Duodenal mucosa (tissue), 2 donors: Measurements from ENCODE around the gene SERGEF.

ENCODE experiments used
- H3K27ac ChIP-seq: one replicate; pipeline ENCODE4 v1.7.0; 2013; ENCODE audit warnings: low read depth, low read length
- H3K27me3 ChIP-seq, 2 donors: one replicate each; pipeline ENCODE4 v1.7.0; 2013; ENCODE audit warnings: low read length in 2 of 2, control low read depth in 1 of 2; ENCODE audit not compliant: insufficient read depth in 2 of 2, control insufficient read depth in 1 of 2
- H3K36me3 ChIP-seq, 2 donors: one replicate each; pipeline ENCODE4 v1.7.0; 2013; ENCODE audit warnings: low read length in 2 of 2, control low read depth in 1 of 2; ENCODE audit not compliant: insufficient read depth in 2 of 2, control insufficient read depth in 1 of 2
- H3K4me1 ChIP-seq, 2 donors: one replicate each; pipeline ENCODE4 v1.7.0; 2013; ENCODE audit warnings: low read length in 2 of 2, control low read depth in 1 of 2; ENCODE audit not compliant: insufficient read depth in 2 of 2, control insufficient read depth in 1 of 2
- H3K4me3 ChIP-seq, 2 donors: one replicate each; pipeline ENCODE4 v1.7.0; 2013; ENCODE audit warnings: low read length in 2 of 2, low read depth in 1 of 2
- H3K9ac ChIP-seq, 2 donors: one replicate each; pipeline ENCODE4 v1.7.0; 2013; ENCODE audit warnings: low read length in 2 of 2, low read depth in 1 of 2
- H3K9me3 ChIP-seq, 2 donors: one replicate each; pipeline ENCODE4 v1.7.0; 2013; ENCODE audit warnings: low read length in 2 of 2, control low read depth in 1 of 2; ENCODE audit not compliant: control insufficient read depth in 1 of 2

SERGEF gene

DNA sequence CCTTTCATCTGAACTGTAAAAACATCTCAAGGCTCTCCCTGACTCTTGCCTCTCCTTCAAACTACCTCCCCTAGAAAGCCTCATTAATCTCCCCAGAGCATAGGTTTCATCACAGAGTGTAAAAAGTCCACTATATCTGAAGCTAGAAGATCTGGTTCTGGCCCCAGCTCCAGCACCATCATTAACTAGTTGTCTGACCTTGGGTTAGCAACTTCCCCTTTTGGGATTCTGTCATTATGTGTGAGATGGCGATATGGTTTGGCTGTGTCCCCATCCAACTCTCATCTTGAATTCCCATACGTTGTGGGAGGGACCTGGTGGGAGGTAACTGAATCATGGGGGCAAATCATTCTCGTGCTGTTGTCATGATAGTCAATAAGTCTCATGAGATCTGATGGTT, 181.0 kb downstream of the SERGEF start:
- Histone ChIP-seq H3K4me3 (no peak overlapping the region), H3K27me3 (no peaks in the 10 kb centered on the region), H3K9ac (no peak overlapping the region), H3K36me3 (no peaks in the 10 kb centered on the region), H3K9me3 (no peaks in the 10 kb centered on the region), H3K4me1 (peaks cover 0 to 8% of the 10 kb centered on the region in 2 donors), H3K27ac (no peak overlapping the region)

DNA sequence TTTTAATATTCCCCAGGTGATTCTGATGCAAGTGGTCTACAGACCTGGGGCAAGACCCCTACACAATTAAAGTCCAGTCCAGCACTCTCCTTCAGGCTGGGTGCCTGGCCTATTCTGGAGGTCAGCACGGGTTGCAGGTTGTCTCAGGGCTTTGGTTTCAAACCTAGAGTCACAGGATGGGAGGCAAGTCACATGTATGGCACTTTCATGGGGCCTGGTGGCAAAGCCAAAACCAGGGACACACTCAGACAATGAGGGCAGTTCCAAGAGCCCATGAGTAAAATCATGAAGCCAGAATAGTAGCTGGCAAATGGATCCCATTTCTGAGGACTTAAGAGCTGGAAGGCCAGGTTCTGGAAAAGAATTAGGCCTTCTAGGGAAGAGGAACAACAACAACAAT, 181.6 kb downstream of the SERGEF start:
- Histone ChIP-seq H3K9ac (no peak overlapping the region), H3K9me3 (no peaks in the 10 kb centered on the region), H3K27ac (no peak overlapping the region), H3K27me3 (no peaks in the 10 kb centered on the region), H3K4me1 (peaks cover 0 to 8% of the 10 kb centered on the region in 2 donors), H3K36me3 (no peaks in the 10 kb centered on the region), H3K4me3 (no peak overlapping the region)

DNA sequence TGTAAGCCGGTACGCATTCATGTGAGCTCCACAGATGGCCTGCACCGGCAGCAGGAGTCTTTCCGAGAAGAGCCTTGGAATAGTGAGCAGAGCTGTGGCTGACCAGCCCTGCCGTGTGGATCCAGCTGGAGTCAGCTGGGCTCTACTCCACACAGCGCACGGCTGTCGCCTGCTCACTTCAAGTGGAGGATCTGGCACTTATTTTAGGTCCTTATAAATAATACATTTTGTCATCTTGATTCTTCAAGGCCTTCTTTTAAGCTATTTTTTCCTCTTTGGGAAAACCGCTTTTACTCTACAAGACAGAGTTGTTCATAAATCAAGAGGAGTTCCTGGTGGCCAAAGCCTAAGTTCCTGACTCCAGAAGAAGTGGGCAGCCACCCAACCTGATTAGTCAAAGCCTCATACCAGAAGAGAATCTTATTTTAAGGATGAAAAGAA, 184.5 kb downstream of the SERGEF start:
- Histone ChIP-seq H3K4me3 (no peak overlapping the region), H3K9ac (no peak overlapping the region), H3K27ac (no peak overlapping the region), H3K27me3 (no peaks in the 10 kb centered on the region), H3K4me1 (peaks cover 0 to 8% of the 10 kb centered on the region in 2 donors), H3K36me3 (no peaks in the 10 kb centered on the region), H3K9me3 (no peaks in the 10 kb centered on the region)

DNA sequence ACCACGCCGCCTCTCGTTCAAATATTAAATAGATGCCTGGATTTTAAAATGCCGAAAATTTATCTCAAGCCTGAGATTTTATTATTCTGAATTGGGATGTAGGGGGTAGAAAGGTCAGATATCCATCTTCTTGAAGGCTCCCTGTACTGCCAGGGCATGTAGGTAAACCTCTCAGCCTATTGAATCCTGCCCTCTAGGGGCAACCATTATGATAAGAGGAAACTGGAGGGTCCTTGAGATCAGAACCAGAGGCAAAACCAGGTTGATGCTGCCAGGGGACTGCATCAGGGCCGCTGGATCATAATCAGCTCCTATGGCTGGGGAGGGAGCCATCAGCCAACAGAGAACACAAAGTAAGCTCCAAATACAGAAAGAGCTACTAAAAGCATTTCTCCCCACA, 185.8 kb downstream of the SERGEF start:
- Histone ChIP-seq H3K9me3 (no peaks in the 10 kb centered on the region), H3K4me3 (no peak overlapping the region), H3K4me1 (peaks cover 0 to 8% of the 10 kb centered on the region in 2 donors), H3K27ac (no peak overlapping the region), H3K36me3 (no peaks in the 10 kb centered on the region), H3K9ac (no peak overlapping the region), H3K27me3 (no peaks in the 10 kb centered on the region)

DNA sequence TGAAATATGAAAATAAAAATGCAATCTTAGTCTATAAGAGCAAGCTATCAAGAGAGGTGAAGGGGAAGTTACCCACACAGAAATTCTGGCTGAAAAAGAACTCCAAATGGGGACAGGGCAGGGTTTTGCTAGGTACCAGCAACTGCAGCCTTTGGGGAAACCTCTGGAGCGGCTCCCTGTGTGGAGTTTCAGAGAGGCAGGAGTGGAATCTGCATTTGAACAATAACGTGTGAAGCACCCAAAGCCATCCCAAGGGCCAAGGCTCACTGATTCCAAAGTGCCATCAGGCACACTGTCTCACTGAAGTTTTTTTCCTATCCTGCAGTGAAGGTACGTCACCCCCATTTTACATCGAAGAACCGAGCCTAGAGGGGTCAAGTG, 190.5 kb downstream of the SERGEF start:
- Histone ChIP-seq H3K27ac (no peak overlapping the region), H3K4me1 (peaks cover 0 to under 1% of the 10 kb centered on the region in 2 donors)

DNA sequence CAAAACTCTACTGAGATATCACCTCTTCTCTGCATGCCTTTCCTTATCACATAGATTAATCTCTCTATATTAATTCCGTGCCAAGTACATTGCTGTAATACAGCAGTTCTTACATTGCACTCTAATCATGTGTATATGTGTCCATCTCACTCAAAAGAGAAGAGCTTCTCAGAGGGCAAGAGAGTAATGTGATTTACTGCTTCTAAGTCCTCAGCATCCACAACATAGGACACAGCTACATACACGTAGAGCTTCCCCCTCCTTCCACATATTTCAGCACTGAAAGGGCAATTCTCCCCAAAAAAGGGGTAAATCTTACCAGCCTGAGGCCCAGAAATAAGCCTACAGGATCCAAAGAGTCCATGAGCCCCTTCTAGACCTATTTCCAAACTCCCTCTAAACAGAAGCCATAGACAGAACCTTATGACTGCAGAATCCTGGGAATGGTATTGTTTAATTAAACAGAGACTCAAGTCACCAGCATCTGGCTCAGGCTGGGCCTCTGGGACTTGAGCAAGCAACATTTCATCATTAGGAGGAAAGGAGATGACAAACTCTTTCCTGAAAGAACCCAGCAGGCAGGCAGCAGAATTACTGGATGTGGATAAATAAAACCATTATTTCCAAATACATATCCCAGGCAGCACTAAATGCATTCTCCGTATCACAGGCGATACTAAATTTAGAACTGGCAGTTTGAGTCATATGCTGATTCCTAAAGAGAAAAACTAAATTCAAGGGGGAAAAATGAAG, 191.0 kb downstream of the SERGEF start:
- Histone ChIP-seq H3K9ac (no peak overlapping the region), H3K27ac (no peak overlapping the region), H3K9me3 (no peaks in the 10 kb centered on the region)

More for the DNA sequence above, 190.5 kb downstream of the SERGEF start:
- Histone ChIP-seq H3K27me3 (no peaks in the 10 kb centered on the region), H3K4me3 (no peak overlapping the region), H3K9ac (no peak overlapping the region), H3K9me3 (no peaks in the 10 kb centered on the region), H3K36me3 (no peaks in the 10 kb centered on the region)

DNA sequence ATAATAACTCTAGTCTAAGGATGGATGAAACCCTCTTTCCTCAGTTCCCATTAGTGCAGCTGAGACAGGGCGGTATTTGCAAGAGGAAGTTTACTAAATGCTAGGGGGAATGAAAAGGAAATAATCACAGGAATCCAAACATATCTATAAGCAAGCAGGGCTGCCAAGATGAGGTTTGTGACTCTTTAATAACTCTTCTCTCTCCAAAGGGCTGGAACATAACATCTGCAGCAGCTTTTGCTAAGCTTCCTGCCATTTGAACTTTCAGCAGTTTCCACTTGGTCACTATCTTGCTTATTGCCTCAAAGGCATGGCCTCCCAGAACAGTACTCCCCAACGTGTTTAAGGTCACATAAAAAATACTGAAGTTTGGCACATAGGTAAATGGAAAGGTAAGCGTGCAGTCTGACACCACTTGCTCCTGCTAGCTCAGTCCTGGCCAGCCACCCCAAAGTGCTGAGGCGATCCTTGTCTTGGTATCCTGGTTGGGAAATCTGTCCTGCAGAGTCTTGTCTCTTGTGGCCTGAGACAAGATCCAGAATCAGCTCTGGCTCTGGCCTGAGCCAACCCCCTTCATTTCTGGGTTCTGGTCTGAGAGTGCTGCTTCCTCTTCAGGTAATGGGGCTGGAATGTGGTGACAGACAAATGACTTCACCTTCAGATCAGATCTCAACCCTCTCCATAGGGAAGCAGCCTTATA, 196.5 kb downstream of the SERGEF start:
- Histone ChIP-seq H3K9ac (no peak overlapping the region), H3K27ac (no peak overlapping the region), H3K36me3 (no peaks in the 10 kb centered on the region), H3K9me3 (no peaks in the 10 kb centered on the region), H3K4me1 (peaks cover 0 to 5% of the 10 kb centered on the region in 2 donors), H3K27me3 (no peaks in the 10 kb centered on the region), H3K4me3 (no peak overlapping the region)

More for the DNA sequence above, 191.0 kb downstream of the SERGEF start:
- Histone ChIP-seq H3K4me3 (no peak overlapping the region), H3K27me3 (no peaks in the 10 kb centered on the region), H3K36me3 (no peaks in the 10 kb centered on the region), H3K4me1 (peaks cover 0 to under 1% of the 10 kb centered on the region in 2 donors)

DNA sequence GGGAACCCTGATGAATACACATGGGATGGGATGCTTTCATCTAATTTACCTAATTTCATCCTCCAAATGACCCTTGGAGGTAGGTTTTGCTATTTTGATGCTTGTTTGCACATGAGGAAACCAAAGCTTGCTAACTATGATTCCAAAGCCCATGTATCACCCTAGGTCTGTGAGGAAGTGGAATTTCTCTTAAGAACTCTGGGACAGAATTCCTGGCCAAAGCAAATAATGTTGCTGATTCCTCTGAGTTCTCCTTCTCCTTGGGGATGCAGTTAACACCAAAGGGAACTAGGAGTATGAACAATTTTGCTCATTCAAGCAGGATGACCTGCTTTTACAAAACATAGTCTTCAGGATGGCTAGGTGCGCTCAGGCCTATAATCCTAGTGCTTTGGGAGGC, 198.3 kb downstream of the SERGEF start:
- Histone ChIP-seq H3K9ac (no peak overlapping the region), H3K9me3 (no peaks in the 10 kb centered on the region), H3K27me3 (no peaks in the 10 kb centered on the region), H3K4me3 (no peak overlapping the region), H3K27ac (no peak overlapping the region), H3K4me1 (peaks cover 0 to 5% of the 10 kb centered on the region in 2 donors), H3K36me3 (no peaks in the 10 kb centered on the region)

DNA sequence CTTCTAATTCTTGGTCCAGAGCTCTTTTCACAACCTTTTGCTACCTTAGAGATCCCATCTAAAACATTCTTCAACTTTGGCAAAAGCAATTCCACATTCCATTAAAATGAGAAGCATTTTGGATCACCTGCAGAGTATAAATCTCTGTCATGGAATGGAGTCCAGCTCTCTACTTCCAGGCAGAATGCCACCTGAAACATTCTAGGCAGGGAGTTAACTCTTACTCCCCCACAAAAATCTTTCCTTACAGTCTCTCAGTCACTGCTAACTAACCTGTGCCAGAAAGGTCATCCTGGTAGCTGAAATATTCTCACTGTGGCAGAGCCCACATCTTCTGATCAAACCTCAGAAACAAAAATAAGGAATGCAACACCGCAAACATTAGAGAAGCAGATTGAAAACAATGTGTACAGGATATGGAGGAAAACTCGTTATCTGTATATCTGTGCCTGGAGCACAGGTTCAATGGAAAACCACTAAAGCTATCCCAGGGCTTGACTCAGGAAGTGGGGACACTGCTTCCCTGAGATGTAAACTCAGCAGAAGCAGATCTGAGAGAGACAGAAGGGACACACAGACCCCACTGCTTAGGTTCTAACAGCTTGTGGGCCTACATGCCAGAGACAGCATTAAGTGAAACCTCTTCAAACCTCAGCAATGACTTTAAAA, 199.3 kb downstream of the SERGEF start:
- H3K27me3 ChIP-seq: no peaks in the 10 kb centered on the region
- no peaks in the 10 kb centered on the region for H3K9me3 ChIP-seq
- H3K9ac ChIP-seq: no peak overlapping the region
- H3K36me3 ChIP-seq: no peaks in the 10 kb centered on the region
- no peak overlapping the region for H3K27ac ChIP-seq
- H3K4me1 ChIP-seq: peaks cover 0 to 5% of the 10 kb centered on the region in 2 donors
- H3K4me3 ChIP-seq: no peak overlapping the region

DNA sequence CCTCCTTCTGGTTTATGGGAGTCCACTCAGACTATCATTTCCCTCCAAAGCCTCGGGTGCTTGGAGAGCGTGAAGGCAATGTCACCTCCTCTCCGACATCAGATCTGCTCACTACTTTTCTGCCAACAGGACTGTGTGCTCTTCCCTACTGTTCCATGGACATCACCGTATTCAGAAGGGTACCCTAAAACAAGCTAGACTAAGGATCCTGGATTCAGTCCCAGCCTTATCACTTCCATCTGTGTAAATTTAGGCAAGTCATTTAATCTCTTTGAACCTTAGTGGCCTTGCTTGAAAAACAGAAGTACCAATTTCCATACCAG, 200.0 kb downstream of the SERGEF start:
- H3K9ac ChIP-seq: no peak overlapping the region
- no peak overlapping the region for H3K4me3 ChIP-seq
- no peak overlapping the region for H3K27ac ChIP-seq
- H3K9me3 ChIP-seq: no peaks in the 10 kb centered on the region
- H3K27me3 ChIP-seq: no peaks in the 10 kb centered on the region
- peaks cover 0 to 5% of the 10 kb centered on the region in 2 donors for H3K4me1 ChIP-seq
- H3K36me3 ChIP-seq: no peaks in the 10 kb centered on the region
